HCT116 (cell line): ENCODE measurements around the gene FOXJ2.

ENCODE experiments used
- CBX3 ChIP-seq: IDR thresholded peaks from 2 replicates; pipeline ENCODE4 v1.6.1; 2012; ENCODE audit warnings: low read depth
- CEBPB ChIP-seq: IDR thresholded peaks from 2 replicates; pipeline ENCODE4 v1.6.1; 2012; ENCODE audit warnings: low read depth
- CTCF ChIP-seq, 3 experiments: fragments of 200-600 bp in 1 of 3; sonication (generic) in 1 of 3; IDR thresholded peaks in 2 of 3; conservative IDR thresholded peaks in 1 of 3; 2 replicates each; pipeline ENCODE4 v1.5.1; 2012 to 2017; ENCODE audit warnings: low read depth in 2 of 3, low read length in 2 of 3, antibody characterized with exemption in 1 of 3, borderline replicate concordance in 1 of 3, control low read depth in 1 of 3, mild to moderate bottlenecking in 1 of 3, mixed read lengths in 1 of 3, mixed run types in 1 of 3, moderate library complexity in 1 of 3; ENCODE audit not compliant: insufficient read depth in 1 of 3
- EGR1 ChIP-seq: IDR thresholded peaks from 2 replicates; pipeline ENCODE4 v1.6.1; 2012; ENCODE audit warnings: low read depth
- EZH2 ChIP-seq: fragments of 200-600 bp; sonication (generic); IDR thresholded peaks from 2 replicates; pipeline ENCODE4 v1.6.1; 2017; ENCODE audit warnings: antibody characterized with exemption, mixed run types
- EZH2phosphoT487 ChIP-seq: fragments of 200-600 bp; IDR thresholded peaks from 2 replicates; pipeline ENCODE4 v1.6.1; 2018; ENCODE audit warnings: antibody characterized with exemption, borderline replicate concordance
- JUND ChIP-seq: IDR thresholded peaks from 2 replicates; pipeline ENCODE4 v1.6.1; 2012
- POLR2A ChIP-seq: IDR thresholded peaks from 2 replicates; pipeline ENCODE4 v1.7.0; 2011; ENCODE audit warnings: borderline replicate concordance; ENCODE audit not compliant: insufficient read depth, insufficient read length; ENCODE audit errors: extremely low read depth
- POLR2AphosphoS5 ChIP-seq: IDR thresholded peaks from 2 replicates; pipeline ENCODE4 v1.6.1; 2011; ENCODE audit warnings: mild to moderate bottlenecking, low read depth, low read length, moderate library complexity
- RAD21 ChIP-seq: IDR thresholded peaks from 2 replicates; pipeline ENCODE4 v1.6.1; 2012; ENCODE audit warnings: low read depth, mild to moderate bottlenecking
- REST ChIP-seq: IDR thresholded peaks from 2 replicates; pipeline ENCODE4 v1.6.1; 2012; ENCODE audit warnings: low read depth
- YY1 ChIP-seq: IDR thresholded peaks from 2 replicates; pipeline ENCODE4 v1.6.1; 2011; ENCODE audit warnings: low read length, low read depth, moderate library complexity, mild to moderate bottlenecking; ENCODE audit not compliant: insufficient replicate concordance; ENCODE audit errors: extremely low read depth
- ZNF274 ChIP-seq: fragments of 200-500 bp; sonication (Bioruptor generic); IDR thresholded peaks from 2 replicates; pipeline ENCODE4 v1.6.1; 2014; ENCODE audit warnings: mild to moderate bottlenecking, low read depth, low read length, inconsistent platforms
- TF ChIP-seq, protein P1 (sequence below): IDR thresholded peaks from 2 replicates; pipeline ENCODE4 v1.6.1; 2012

DNA sequence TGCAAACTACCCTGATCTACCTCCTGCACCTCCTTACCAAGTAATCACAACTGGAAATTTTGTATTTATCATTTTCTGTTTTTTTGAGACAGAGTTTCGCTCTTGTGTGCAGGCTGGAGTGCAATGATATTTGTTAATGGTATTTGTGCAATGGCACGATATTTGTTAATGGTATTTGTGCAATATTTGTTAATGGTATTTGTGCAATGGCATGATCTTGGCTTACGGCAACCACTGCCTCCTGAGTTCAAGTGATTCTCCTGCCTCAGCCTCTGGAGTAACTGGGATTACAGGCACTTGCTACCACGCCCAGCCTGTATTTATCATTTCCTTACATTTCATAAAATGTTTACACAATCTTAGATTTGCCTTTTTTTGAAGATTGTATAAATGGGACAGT, 43.9 kb downstream of the FOXJ2 start:
- no peak for TF ChIP-seq CTCF (IDR thresholded peaks at IDR 0.05 in 2 of 3, conservative IDR thresholded peaks at IDR 0.05 in 1 of 3; ENCODE audit: borderline replicate concordance in 1 of 3, insufficient read depth in 1 of 3, low read depth in 2 of 3, low read length in 2 of 3)
- TF ChIP-seq RAD21, result no peak
- TF ChIP-seq EZH2, result no peak
- TF ChIP-seq CEBPB, result no peak
- TF ChIP-seq ZNF274, result no peak
- no peak for TF ChIP-seq YY1
- TF ChIP-seq POLR2A, result no peak
- no peak for TF ChIP-seq REST
- no peak for TF ChIP-seq POLR2AphosphoS5
- TF ChIP-seq EZH2phosphoT487, result no peak
- TF ChIP-seq EGR1, result no peak
- TF ChIP-seq, protein P1, sequence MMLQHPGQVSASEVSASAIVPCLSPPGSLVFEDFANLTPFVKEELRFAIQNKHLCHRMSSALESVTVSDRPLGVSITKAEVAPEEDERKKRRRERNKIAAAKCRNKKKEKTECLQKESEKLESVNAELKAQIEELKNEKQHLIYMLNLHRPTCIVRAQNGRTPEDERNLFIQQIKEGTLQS, result no peak
- TF ChIP-seq CBX3, result no peak
- TF ChIP-seq JUND, result no peak
